RWPE2 (cell line): ENCODE measurements around the gene CCDC38.

Source experiments
- ATAC-seq: fragments of 200-7000 bp; cut with Tn5 transposase; 3 replicates; pipeline ENCODE4 v1.9.1; 2021; ENCODE audit warnings: low read depth
- DNase-seq: peaks from one replicate; pipeline ENCODE4 v3.0.0-alpha.2; 2020; ENCODE audit warnings: low spot score
- H3K27ac ChIP-seq: fragments of 450-650 bp; 2 replicates; pipeline ENCODE4 v1.5.1; 2017; ENCODE audit warnings: mild to moderate bottlenecking; ENCODE audit not compliant: poor library complexity, severe bottlenecking
- H3K27me3 ChIP-seq: fragments of 250-450 bp; sonication (Bioruptor Pico); 2 replicates; pipeline ENCODE4 v1.5.1; 2021; ENCODE audit warnings: mild to moderate bottlenecking, moderate library complexity; ENCODE audit not compliant: insufficient read depth, poor library complexity, severe bottlenecking
- H3K36me3 ChIP-seq: fragments of 250-450 bp; sonication (Bioruptor Pico); 2 replicates; pipeline ENCODE4 v1.5.1; 2020; ENCODE audit warnings: low read depth, mild to moderate bottlenecking, moderate library complexity
- H3K4me1 ChIP-seq: fragments of 250-450 bp; sonication (Bioruptor Pico); 2 replicates; pipeline ENCODE4 v1.5.1; 2021; ENCODE audit warnings: mild to moderate bottlenecking, moderate library complexity; ENCODE audit not compliant: insufficient read depth, poor library complexity, severe bottlenecking
- H3K4me3 ChIP-seq: fragments of 250-450 bp; sonication (Bioruptor Pico); 2 replicates; pipeline ENCODE4 v1.5.1; 2021; ENCODE audit warnings: mild to moderate bottlenecking, moderate library complexity; ENCODE audit not compliant: severe bottlenecking
- H3K9me3 ChIP-seq: fragments of 250-450 bp; sonication (Bioruptor Pico); 2 replicates; pipeline ENCODE4 v1.5.1; 2021; ENCODE audit warnings: mild to moderate bottlenecking, moderate library complexity; ENCODE audit not compliant: severe bottlenecking
- TF ChIP-seq, protein P1 (sequence below): fragments of 450-650 bp; IDR thresholded peaks from one replicate; pipeline ENCODE4 v1.5.1; 2017; ENCODE audit warnings: mild to moderate bottlenecking, moderate library complexity; ENCODE audit not compliant: poor library complexity, severe bottlenecking

The CCDC38 gene

DNA sequence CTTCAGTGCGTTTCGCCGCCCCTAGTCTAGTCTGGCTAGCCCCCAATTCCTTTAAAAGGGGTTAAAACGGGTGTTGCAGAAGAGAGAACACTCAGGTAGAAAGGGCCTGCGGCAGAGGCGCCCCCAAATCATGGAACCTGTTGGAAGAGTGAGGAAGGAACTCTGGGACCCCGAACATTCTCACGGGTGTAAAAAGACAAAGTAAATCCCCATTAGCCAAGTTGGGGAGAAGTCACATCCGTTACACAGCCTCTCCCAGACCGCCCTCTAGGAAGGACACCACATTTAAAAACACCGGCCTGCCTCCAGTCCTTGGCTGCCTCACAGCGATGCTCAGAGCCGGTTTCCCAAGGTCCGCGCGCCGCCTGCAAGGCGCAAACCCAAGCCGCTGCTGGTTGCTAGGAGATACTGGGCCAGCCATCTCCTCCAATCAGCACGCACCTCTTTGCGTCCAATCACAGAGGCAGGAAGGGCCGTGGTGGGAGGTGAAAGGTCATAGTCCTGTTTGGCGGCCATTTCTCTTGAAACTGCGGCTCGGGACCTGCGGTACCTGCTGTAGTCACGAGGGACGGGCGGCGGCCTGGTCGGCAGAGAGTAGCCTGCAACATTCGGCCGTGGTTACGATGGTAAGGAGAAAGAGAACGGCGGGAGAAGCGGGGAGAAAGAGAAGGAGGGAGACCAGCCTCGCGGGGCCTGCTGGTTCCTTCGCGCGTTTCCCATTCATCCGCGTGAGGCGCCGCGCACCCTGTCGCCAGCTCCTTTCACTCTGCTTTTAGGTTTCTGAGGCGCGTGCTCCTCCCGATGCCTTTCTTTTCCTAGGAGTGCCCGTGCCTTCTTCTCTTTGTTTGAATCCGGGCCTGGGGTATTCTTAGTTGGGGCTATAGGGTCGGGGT is 83.7 kb downstream of the CCDC38 start, which contains the start of gene SNRPF:
SNRPF (plus strand) TSS at position 502 of the 893 bp plus-strand sequence; CDS start at position 624, 122 bp downstream.
- Histone ChIP-seq H3K9me3 (no peaks in the 10 kb centered on the region), H3K36me3 (peaks cover 29% of the 10 kb centered on the region), H3K4me3 (peak within 1 kb of the TSS; percentile 78), H3K4me1 (peaks cover 6% of the 10 kb centered on the region), H3K27me3 (no peaks in the 10 kb centered on the region), H3K27ac (peak within 1 kb of the TSS; percentile 50)
- DNase-seq (peak; percentile 93), ATAC-seq (peak; percentile 97)
- TF ChIP-seq, protein P1, sequence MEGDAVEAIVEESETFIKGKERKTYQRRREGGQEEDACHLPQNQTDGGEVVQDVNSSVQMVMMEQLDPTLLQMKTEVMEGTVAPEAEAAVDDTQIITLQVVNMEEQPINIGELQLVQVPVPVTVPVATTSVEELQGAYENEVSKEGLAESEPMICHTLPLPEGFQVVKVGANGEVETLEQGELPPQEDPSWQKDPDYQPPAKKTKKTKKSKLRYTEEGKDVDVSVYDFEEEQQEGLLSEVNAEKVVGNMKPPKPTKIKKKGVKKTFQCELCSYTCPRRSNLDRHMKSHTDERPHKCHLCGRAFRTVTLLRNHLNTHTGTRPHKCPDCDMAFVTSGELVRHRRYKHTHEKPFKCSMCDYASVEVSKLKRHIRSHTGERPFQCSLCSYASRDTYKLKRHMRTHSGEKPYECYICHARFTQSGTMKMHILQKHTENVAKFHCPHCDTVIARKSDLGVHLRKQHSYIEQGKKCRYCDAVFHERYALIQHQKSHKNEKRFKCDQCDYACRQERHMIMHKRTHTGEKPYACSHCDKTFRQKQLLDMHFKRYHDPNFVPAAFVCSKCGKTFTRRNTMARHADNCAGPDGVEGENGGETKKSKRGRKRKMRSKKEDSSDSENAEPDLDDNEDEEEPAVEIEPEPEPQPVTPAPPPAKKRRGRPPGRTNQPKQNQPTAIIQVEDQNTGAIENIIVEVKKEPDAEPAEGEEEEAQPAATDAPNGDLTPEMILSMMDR, result no peak

DNA sequence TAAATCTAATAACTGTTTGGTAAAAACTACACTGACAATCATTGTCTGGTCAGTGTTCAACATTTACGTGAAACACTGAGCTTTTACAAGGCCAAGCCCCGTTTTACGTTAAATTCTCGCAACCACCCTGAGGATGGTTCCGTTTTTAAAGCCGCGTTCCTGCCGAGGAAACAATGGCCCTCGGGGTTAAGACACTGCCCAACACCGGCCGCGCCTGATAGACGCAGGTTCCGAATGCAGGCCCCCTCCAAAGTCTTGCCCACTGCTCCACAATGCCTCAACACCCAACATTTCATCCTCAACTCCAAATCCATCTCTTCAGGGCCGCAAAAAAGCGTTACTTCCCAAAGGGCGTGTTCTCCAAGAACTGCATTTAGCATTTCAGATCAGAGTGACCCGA is 84.6 kb downstream of the CCDC38 start:
- Histone ChIP-seq H3K27me3 (no peaks in the 10 kb centered on the region), H3K36me3 (peaks cover 20% of the 10 kb centered on the region), H3K9me3 (no peaks in the 10 kb centered on the region), H3K4me1 (peaks cover 6% of the 10 kb centered on the region), H3K4me3 (no peak overlapping the region), H3K27ac (no peak overlapping the region)
- TF ChIP-seq, protein P1, result no peak
- ATAC-seq (no peak), DNase-seq (no peak)

DNA sequence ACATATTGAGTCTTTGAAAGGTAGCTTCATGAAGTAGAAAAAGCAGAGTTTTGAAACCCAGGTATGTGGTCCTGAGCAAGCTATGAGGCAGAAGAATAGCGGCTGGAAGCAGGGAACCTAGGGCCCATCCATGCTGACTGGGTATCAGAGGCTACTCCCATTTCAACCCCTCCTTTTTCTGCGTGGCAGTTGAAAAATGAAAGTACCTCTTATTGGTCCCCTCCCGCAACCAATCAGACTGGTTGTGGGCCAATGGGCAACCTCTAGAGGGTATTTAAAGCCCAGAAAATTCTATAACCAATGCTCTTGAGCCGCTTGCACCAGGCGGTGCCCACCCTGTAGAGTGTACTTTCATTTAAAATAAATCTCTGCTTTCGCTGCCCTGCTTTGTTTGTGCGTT is 85.3 kb downstream of the CCDC38 start:
- Histone ChIP-seq H3K27ac (no peak overlapping the region), H3K4me3 (no peak overlapping the region), H3K36me3 (peaks cover 14% of the 10 kb centered on the region), H3K27me3 (no peaks in the 10 kb centered on the region), H3K9me3 (no peaks in the 10 kb centered on the region), H3K4me1 (peaks cover 6% of the 10 kb centered on the region)
- DNase-seq (no peak), ATAC-seq (no peak)
- TF ChIP-seq, protein P1, result no peak

DNA sequence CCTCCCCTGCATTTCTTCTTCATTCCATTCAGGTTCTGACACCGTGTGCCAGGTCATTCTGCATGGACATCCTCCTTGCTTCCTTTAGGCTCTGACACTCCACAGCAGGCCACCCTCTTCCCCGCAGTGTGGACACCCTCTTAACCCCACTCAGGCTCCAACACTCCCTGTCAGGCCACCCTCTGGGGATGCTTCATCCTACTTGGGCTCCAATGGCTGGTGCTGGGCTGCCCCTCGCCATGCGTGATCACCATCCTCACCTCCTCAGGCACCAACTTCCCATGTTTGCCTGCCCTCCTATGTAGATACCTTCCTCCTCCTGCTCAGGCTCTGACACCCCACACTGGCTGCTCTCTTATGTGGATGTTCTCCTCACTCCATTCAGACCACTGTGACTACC is 90.3 kb downstream of the CCDC38 start:
- no peaks in the 10 kb centered on the region for H3K36me3 ChIP-seq
- DNase-seq (no peak), ATAC-seq (no peak)
- no peaks in the 10 kb centered on the region for H3K4me1 ChIP-seq
- H3K27me3 ChIP-seq, result no peaks in the 10 kb centered on the region
- TF ChIP-seq, protein P1, result no peak
- no peak overlapping the region for H3K4me3 ChIP-seq
- H3K27ac ChIP-seq, result no peak overlapping the region
- no peaks in the 10 kb centered on the region for H3K9me3 ChIP-seq

DNA sequence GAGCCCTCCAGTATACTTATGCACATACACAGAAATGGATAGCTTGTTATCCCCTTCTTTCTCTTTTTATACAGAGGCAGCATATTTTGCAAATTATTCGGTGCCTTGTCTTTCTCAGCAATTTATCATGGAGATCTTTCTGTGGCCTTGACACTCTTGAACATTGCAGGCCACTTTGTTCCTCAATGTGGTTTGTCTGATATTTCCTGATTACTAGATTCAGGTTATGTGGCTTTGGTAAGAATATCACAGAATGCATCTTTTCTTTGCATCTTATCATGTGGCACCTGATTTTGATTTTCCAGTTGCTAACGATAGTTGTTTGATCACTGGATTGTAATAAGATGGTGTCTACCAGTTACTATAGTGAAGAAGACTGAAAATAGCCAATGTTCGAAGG is 90.8 kb downstream of the CCDC38 start:
- H3K4me1 ChIP-seq, result no peaks in the 10 kb centered on the region
- DNase-seq, result no peak
- H3K9me3 ChIP-seq, result no peaks in the 10 kb centered on the region
- H3K27ac ChIP-seq, result no peak overlapping the region
- H3K36me3 ChIP-seq, result no peaks in the 10 kb centered on the region
- H3K4me3 ChIP-seq, result no peak overlapping the region
- ATAC-seq, result no peak
- TF ChIP-seq, protein P1, result no peak
- no peaks in the 10 kb centered on the region for H3K27me3 ChIP-seq
